ENCODE results near the gene PRG2. TPM values are rescaled to one million over a fixed set of nuclear protein-coding genes. Genes with fewer than 3 reads are reported as not detected.

PRG2 gene
- total and polyA plus RNA-seq, 2 experiments from 2014 or later, result not detected

GRCh38 chr11:57358543-57358961 lies 31.9 kb downstream of the PRG2 start:
- DNase-seq (ENCODE audit: low spot score), result peak; percentile 28
- H3K27ac ChIP-seq, result no peak overlapping the region

GRCh38 chr11:57357856-57358255 lies 32.6 kb downstream of the PRG2 start:
- WGBS (ENCODE audit: low lambda C conversion rate, missing lambda C conversion rate), result 44% methylated on average over 6 of the region's 6 CpGs
- no peak for TF ChIP-seq CTCF (IDR thresholded peaks at IDR 0.05; ENCODE audit: poor library complexity)
- TF ChIP-seq EZH2 (IDR thresholded peaks at IDR 0.05; ENCODE audit: borderline replicate concordance), result no peak
- TF ChIP-seq EZH2phosphoT487 (IDR thresholded peaks at IDR 0.05; ENCODE audit: low read depth, severe bottlenecking, unreplicated experiment), result no peak
- Histone ChIP-seq H3K4me2 (no peak overlapping the region), H3K9me2 (replicated peaks; ENCODE audit: insufficient read depth) (no peaks in the 10 kb centered on the region), H3K4me3 (no peak overlapping the region), H2AFZ (no peak overlapping the region), H3K4me1 (ENCODE audit: insufficient read depth) (peaks cover 6% of the 10 kb centered on the region), H3K79me2 (no peaks in the 10 kb centered on the region), H3K27ac (no peak overlapping the region), H3K27me3 (no peaks in the 10 kb centered on the region), H4K20me1 (ENCODE audit: insufficient read depth, poor library complexity, severe bottlenecking) (no peaks in the 10 kb centered on the region), H3K9me3 (ENCODE audit: low read depth) (no peaks in the 10 kb centered on the region), H3K36me3 (replicated peaks; ENCODE audit: insufficient read depth, low read depth) (no peaks in the 10 kb centered on the region)
- DNase-seq (ENCODE audit: low spot score), result peak; percentile 33

More at GRCh38 chr11:57358543-57358961, 31.9 kb downstream of the PRG2 start:
- H3K79me2 ChIP-seq, result no peaks in the 10 kb centered on the region
- H3K27me3 ChIP-seq, result no peaks in the 10 kb centered on the region
- peaks cover 6% of the 10 kb centered on the region for H3K4me1 ChIP-seq (ENCODE audit: insufficient read depth)
- H4K20me1 ChIP-seq (ENCODE audit: insufficient read depth, poor library complexity, severe bottlenecking), result no peaks in the 10 kb centered on the region
- H3K9me2 ChIP-seq (replicated peaks; ENCODE audit: insufficient read depth), result no peaks in the 10 kb centered on the region
- no peak overlapping the region for H3K4me2 ChIP-seq
- no peak overlapping the region for H3K4me3 ChIP-seq
- TF ChIP-seq CTCF (IDR thresholded peaks at IDR 0.05; ENCODE audit: poor library complexity) (no peak), EZH2phosphoT487 (IDR thresholded peaks at IDR 0.05; ENCODE audit: low read depth, severe bottlenecking, unreplicated experiment) (no peak), EZH2 (IDR thresholded peaks at IDR 0.05; ENCODE audit: borderline replicate concordance) (no peak)
- no peaks in the 10 kb centered on the region for H3K36me3 ChIP-seq (replicated peaks; ENCODE audit: insufficient read depth, low read depth)
- 63% methylated on average over 9 of the region's 9 CpGs for WGBS (ENCODE audit: low lambda C conversion rate, missing lambda C conversion rate)
- no peak overlapping the region for H2AFZ ChIP-seq
- H3K9me3 ChIP-seq (ENCODE audit: low read depth), result no peaks in the 10 kb centered on the region

- TF ChIP-seq CTCF (IDR thresholded peaks at IDR 0.05; ENCODE audit: poor library complexity) (no peak), EZH2phosphoT487 (IDR thresholded peaks at IDR 0.05; ENCODE audit: low read depth, severe bottlenecking, unreplicated experiment) (no peak), EZH2 (IDR thresholded peaks at IDR 0.05; ENCODE audit: borderline replicate concordance) (no peak)
- Histone ChIP-seq H3K4me3 (no peak overlapping the region), H3K79me2 (no peaks in the 10 kb centered on the region), H3K9me3 (ENCODE audit: low read depth) (no peaks in the 10 kb centered on the region), H2AFZ (no peak overlapping the region), H3K36me3 (replicated peaks; ENCODE audit: insufficient read depth, low read depth) (no peaks in the 10 kb centered on the region), H3K9me2 (replicated peaks; ENCODE audit: insufficient read depth) (no peaks in the 10 kb centered on the region), H3K4me2 (no peak overlapping the region), H3K27ac (no peak overlapping the region), H3K27me3 (no peaks in the 10 kb centered on the region), H4K20me1 (ENCODE audit: insufficient read depth, poor library complexity, severe bottlenecking) (no peaks in the 10 kb centered on the region), H3K4me1 (ENCODE audit: insufficient read depth) (peaks cover 6% of the 10 kb centered on the region)
- DNase-seq (ENCODE audit: low spot score), result no peak
- WGBS (ENCODE audit: low lambda C conversion rate, missing lambda C conversion rate), result 93% methylated on average over 3 of the region's 3 CpGs
Measured at GRCh38 chr11:57357310-57357709, 33.1 kb downstream of the PRG2 start.

GRCh38 chr11:57356268-57356667 lies 34.2 kb downstream of the PRG2 start:
- whole genome bisulfite sequencing (ENCODE audit: low lambda C conversion rate, missing lambda C conversion rate), result 88% methylated on average over 9 of the region's 9 CpGs

More at GRCh38 chr11:57356268-57356667, 34.2 kb downstream of the PRG2 start:
- no peaks in the 10 kb centered on the region for H3K9me3 ChIP-seq (ENCODE audit: low read depth)
- no peaks in the 10 kb centered on the region for H3K9me2 ChIP-seq (replicated peaks; ENCODE audit: insufficient read depth)
- peaks cover 6% of the 10 kb centered on the region for H3K4me1 ChIP-seq (ENCODE audit: insufficient read depth)
- no peak for DNase-seq (ENCODE audit: low spot score)
- no peaks in the 10 kb centered on the region for H4K20me1 ChIP-seq (ENCODE audit: insufficient read depth, poor library complexity, severe bottlenecking)
- no peaks in the 10 kb centered on the region for H3K36me3 ChIP-seq (replicated peaks; ENCODE audit: insufficient read depth, low read depth)
- H3K4me2 ChIP-seq, result no peak overlapping the region
- no peaks in the 10 kb centered on the region for H3K27me3 ChIP-seq
- no peak overlapping the region for H3K27ac ChIP-seq
- no peak overlapping the region for H3K4me3 ChIP-seq
- no peak overlapping the region for H2AFZ ChIP-seq
- TF ChIP-seq EZH2 (IDR thresholded peaks at IDR 0.05; ENCODE audit: borderline replicate concordance) (no peak), CTCF (IDR thresholded peaks at IDR 0.05; ENCODE audit: poor library complexity) (no peak), EZH2phosphoT487 (IDR thresholded peaks at IDR 0.05; ENCODE audit: low read depth, severe bottlenecking, unreplicated experiment) (no peak)
- H3K79me2 ChIP-seq, result no peaks in the 10 kb centered on the region
